Esophagus (tissue), 2 donors: ENCODE data around the gene CDKAL1. TPM values are rescaled to one million over a fixed set of nuclear protein-coding genes. Genes with fewer than 3 reads are reported as not detected.
A peak's percentile ranks its signal among the peaks of the same experiment; 100 is the strongest.

ENCODE experiments used
- H3K27ac ChIP-seq, 2 donors: one replicate each; pipeline ENCODE4 v1.5.1; 2013; ENCODE audit warnings: low read depth in 2 of 2, mild to moderate bottlenecking in 2 of 2, inconsistent platforms in 1 of 2, low read length in 1 of 2, moderate library complexity in 1 of 2
- H3K27me3 ChIP-seq, 2 donors: one replicate each; pipeline ENCODE4 v1.6.1; 2013; ENCODE audit warnings: low read length in 2 of 2, control low read depth in 1 of 2, mild to moderate bottlenecking in 1 of 2; ENCODE audit not compliant: insufficient read depth in 2 of 2, control insufficient read depth in 1 of 2
- H3K36me3 ChIP-seq, 2 donors: one replicate each; pipeline ENCODE4 v1.6.1; 2013; ENCODE audit warnings: low read length in 1 of 2; ENCODE audit not compliant: control insufficient read depth in 2 of 2, insufficient read depth in 2 of 2
- H3K4me1 ChIP-seq, 2 donors: one replicate each; pipeline ENCODE4 v1.6.1; 2013; ENCODE audit warnings: low read length in 1 of 2; ENCODE audit not compliant: control insufficient read depth in 2 of 2, insufficient read depth in 2 of 2
- H3K4me3 ChIP-seq, 2 donors: one replicate each; pipeline ENCODE4 v1.5.1; 2013; ENCODE audit warnings: low read length in 2 of 2, mild to moderate bottlenecking in 2 of 2, low read depth in 1 of 2, moderate library complexity in 1 of 2
- H3K9me3 ChIP-seq, 2 donors: one replicate each; pipeline ENCODE4 v1.6.1; 2013; ENCODE audit warnings: mild to moderate bottlenecking in 2 of 2, low read depth in 1 of 2, low read length in 1 of 2, moderate library complexity in 1 of 2; ENCODE audit not compliant: control insufficient read depth in 2 of 2, insufficient read depth in 1 of 2
- WGBS, 2 donors: extraction: QIAGEN DNeasy Blood & Tissue Kit; methylation state at CpG; one replicate each; pipeline ENCODE4 v1.1.7; 2013; 5-methylcytosine and 5-hydroxymethylcytosine counted together
- polyA plus RNA-seq, 2 donors: library from polyadenylated mRNA; stranded (reverse); fragments of 200-250 nt; gene quantifications; one replicate each; pipeline ENCODE4 v1.2.3, GENCODE V29; 2013
- donor health status: healthy with polysubstance abuse.
- donor health status: Bipolar disorder and iron deficiency.

The CDKAL1 gene
- 1 to 10 TPM; 3.5 TPM for polyA plus RNA-seq

GRCh38 chr6:20534295-20535262, at the start of gene CDKAL1:
TSS of gene CDKAL1 (plus strand) at chr6:20534457. CDS start at chr6:20546351, 11,894 bp downstream.
- Histone ChIP-seq H3K36me3 (no peaks in the 10 kb centered on the region), H3K4me1 (no peaks in the 10 kb centered on the region), H3K4me3 (peak within 1 kb of the TSS; percentile 70 to 100), H3K9me3 (no peaks in the 10 kb centered on the region), H3K27me3 (no peaks in the 10 kb centered on the region), H3K27ac (peak within 1 kb of the TSS; percentile 68 to 94)
- 1% methylated on average over 31 of the region's 31 CpGs for WGBS, 2 donors

GRCh38 chr6:20486641-20487040, 47.6 kb upstream of the CDKAL1 start:
- H3K27ac ChIP-seq = no peak overlapping the region
- no peaks in the 10 kb centered on the region for H3K27me3 ChIP-seq
- H3K4me1 ChIP-seq = no peaks in the 10 kb centered on the region
- 95 to 97% methylated on average over 4 of the region's 4 CpGs for WGBS, 2 donors
- no peaks in the 10 kb centered on the region for H3K9me3 ChIP-seq
- no peak overlapping the region for H3K4me3 ChIP-seq
- H3K36me3 ChIP-seq = peaks cover 4 to 5% of the 10 kb centered on the region in 2 donors

GRCh38 chr6:20487669-20488375, 46.4 kb upstream of the CDKAL1 start:
- WGBS, 2 donors = 90 to 94% methylated on average over 6 of the region's 6 CpGs
- H3K9me3 ChIP-seq = no peaks in the 10 kb centered on the region
- H3K27me3 ChIP-seq = no peaks in the 10 kb centered on the region
- no peaks in the 10 kb centered on the region for H3K4me1 ChIP-seq
- H3K27ac ChIP-seq = no peak overlapping the region
- peaks cover 4 to 5% of the 10 kb centered on the region in 2 donors for H3K36me3 ChIP-seq
- H3K4me3 ChIP-seq = no peak overlapping the region

- Histone ChIP-seq H3K4me1 (no peaks in the 10 kb centered on the region), H3K4me3 (no peak overlapping the region), H3K27me3 (no peaks in the 10 kb centered on the region), H3K9me3 (no peaks in the 10 kb centered on the region), H3K36me3 (peaks cover 4 to 5% of the 10 kb centered on the region in 2 donors), H3K27ac (no peak overlapping the region)
- 94 to 95% methylated on average over 6 of the region's 6 CpGs for WGBS, 2 donors
Measured at GRCh38 chr6:20490591-20490990, 43.7 kb upstream of the CDKAL1 start.

- H3K4me3 ChIP-seq = no peak overlapping the region
Measured at GRCh38 chr6:20492099-20492498, 42.2 kb upstream of the CDKAL1 start.

GRCh38 chr6:20497216-20498040, 36.8 kb upstream of the CDKAL1 start:
- no peak overlapping the region for H3K27ac ChIP-seq
- WGBS, 2 donors = 76 to 79% methylated on average over 8 of the region's 8 CpGs
- no peaks in the 10 kb centered on the region for H3K36me3 ChIP-seq
- no peaks in the 10 kb centered on the region for H3K27me3 ChIP-seq
- H3K4me1 ChIP-seq = no peaks in the 10 kb centered on the region
- H3K9me3 ChIP-seq = no peaks in the 10 kb centered on the region
- H3K4me3 ChIP-seq = no peak overlapping the region

More at GRCh38 chr6:20492099-20492498, 42.2 kb upstream of the CDKAL1 start:
- peaks cover 4 to 5% of the 10 kb centered on the region in 2 donors for H3K36me3 ChIP-seq
- no peaks in the 10 kb centered on the region for H3K9me3 ChIP-seq
- 90 to 94% methylated on average over 2 of the region's 2 CpGs for WGBS, 2 donors
- no peaks in the 10 kb centered on the region for H3K27me3 ChIP-seq
- no peaks in the 10 kb centered on the region for H3K4me1 ChIP-seq
- H3K27ac ChIP-seq = no peak overlapping the region

GRCh38 chr6:20498041-20498385, 36.2 kb upstream of the CDKAL1 start:
- WGBS, 2 donors = 92 to 96% methylated on average over 2 of the region's 2 CpGs
- Histone ChIP-seq H3K9me3 (no peaks in the 10 kb centered on the region), H3K27me3 (no peaks in the 10 kb centered on the region), H3K36me3 (no peaks in the 10 kb centered on the region), H3K4me3 (no peak overlapping the region), H3K27ac (no peak overlapping the region), H3K4me1 (no peaks in the 10 kb centered on the region)

- Histone ChIP-seq H3K27ac (no peak overlapping the region), H3K4me3 (no peak overlapping the region), H3K9me3 (no peaks in the 10 kb centered on the region), H3K36me3 (no peaks in the 10 kb centered on the region), H3K4me1 (no peaks in the 10 kb centered on the region), H3K27me3 (no peaks in the 10 kb centered on the region)
- WGBS, 2 donors = 69 to 76% methylated on average over 2 of the region's 2 CpGs
Measured at GRCh38 chr6:20509212-20509611, 25.0 kb upstream of the CDKAL1 start.

GRCh38 chr6:20511852-20512251, 22.4 kb upstream of the CDKAL1 start:
- Histone ChIP-seq H3K27me3 (no peaks in the 10 kb centered on the region), H3K4me3 (no peak overlapping the region), H3K9me3 (no peaks in the 10 kb centered on the region), H3K4me1 (no peaks in the 10 kb centered on the region), H3K27ac (no peak overlapping the region), H3K36me3 (no peaks in the 10 kb centered on the region)
- WGBS, 2 donors = 69 to 88% methylated on average over 2 of the region's 2 CpGs
